ENCODE data around the gene BHLHE23.

Gene BHLHE23

GRCh38 chr20:63009988-63010769 is 3.4 kb upstream of the BHLHE23 start:
- no peak overlapping the region for H3K27ac Mint-ChIP-seq
- peak overlapping the region; percentile 75 for H3K4me3 Mint-ChIP-seq
- peaks cover 26% of the 10 kb centered on the region for H3K4me1 Mint-ChIP-seq
- H3K36me3 Mint-ChIP-seq = peaks cover 9% of the 10 kb centered on the region
- DNase-seq (ENCODE audit: low spot score in 2 of 2) (peak; percentile 44 to 79), ATAC-seq (peak; percentile 75)
- H3K9me3 Mint-ChIP-seq = peaks cover 7% of the 10 kb centered on the region

- no peak overlapping the region for H3K27ac Mint-ChIP-seq
- peak overlapping the region; percentile 75 for H3K4me3 Mint-ChIP-seq
- peaks cover 9% of the 10 kb centered on the region for H3K36me3 Mint-ChIP-seq
- ATAC-seq = peak; percentile 77
- DNase-seq (ENCODE audit: low spot score in 2 of 2) = peak; percentile 88 to 92
- peaks cover 7% of the 10 kb centered on the region for H3K9me3 Mint-ChIP-seq
- H3K4me1 Mint-ChIP-seq = peaks cover 26% of the 10 kb centered on the region
Measured at GRCh38 chr20:63009045-63009961, 2.5 kb upstream of the BHLHE23 start.

GRCh38 chr20:63008541-63009044 is 1.8 kb upstream of the BHLHE23 start:
- DNase-seq (ENCODE audit: low spot score in 2 of 2) (no peak), ATAC-seq (peak; percentile 5)
- Mint-ChIP-seq H3K4me3 (peak overlapping the region; percentile 75), H3K4me1 (peaks cover 29% of the 10 kb centered on the region), H3K27ac (no peak overlapping the region), H3K9me3 (peaks cover 5% of the 10 kb centered on the region), H3K36me3 (peaks cover 9% of the 10 kb centered on the region)

DNA sequence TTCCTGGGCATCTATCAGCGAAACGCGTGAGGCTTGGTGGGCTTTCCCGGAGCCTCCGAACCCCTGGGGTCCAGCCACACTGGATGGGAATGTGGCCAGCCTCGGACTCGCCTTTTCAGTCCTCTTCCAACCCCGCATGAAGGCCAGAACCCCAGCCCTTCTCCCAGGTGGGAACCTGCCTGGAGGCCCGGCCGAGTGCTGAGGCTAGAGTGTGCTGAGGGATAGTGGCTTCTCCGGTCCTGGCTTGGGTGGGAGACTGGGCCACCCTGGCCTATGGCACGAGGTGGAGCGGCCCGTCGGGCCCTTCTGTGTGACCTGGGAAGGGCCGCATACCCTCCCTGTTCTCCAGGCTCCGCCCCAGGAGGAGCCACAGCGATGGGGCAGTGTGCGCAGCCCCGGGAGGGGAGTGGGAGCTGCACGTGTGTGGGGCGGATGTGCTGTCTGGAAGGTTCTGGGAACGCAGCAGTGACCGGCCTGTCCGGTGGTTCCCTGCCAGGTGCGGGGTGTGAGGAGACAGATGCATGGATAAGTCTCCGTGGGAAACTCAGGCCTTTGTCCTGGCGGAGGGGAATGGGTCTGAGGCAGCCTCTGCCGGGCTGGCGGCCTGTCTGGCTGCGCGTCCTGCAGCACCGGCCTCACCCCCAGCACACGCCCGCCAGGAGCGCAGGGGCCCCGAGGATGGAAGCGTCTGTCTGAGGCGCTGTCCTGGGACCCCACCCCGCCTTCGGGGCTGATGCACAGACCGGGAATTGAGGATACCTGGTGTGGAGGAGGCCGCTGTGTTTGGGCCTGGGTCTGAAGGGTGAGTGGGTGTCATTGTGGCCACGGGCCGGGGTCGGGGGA is 1.1 kb upstream of the BHLHE23 start:
- ATAC-seq = no peak
- H3K4me3 Mint-ChIP-seq = peak overlapping the region; percentile 75
- H3K27ac Mint-ChIP-seq = no peak overlapping the region
- peaks cover 31% of the 10 kb centered on the region for H3K4me1 Mint-ChIP-seq
- peaks cover under 1% of the 10 kb centered on the region for H3K9me3 Mint-ChIP-seq
- DNase-seq (ENCODE audit: low spot score in 2 of 2) = peak in 1 of 2 donors; percentile 57
- peaks cover 9% of the 10 kb centered on the region for H3K36me3 Mint-ChIP-seq

GRCh38 chr20:63007360-63007645 is 539 bp upstream of the BHLHE23 start:
- Mint-ChIP-seq H3K27ac (no peak overlapping the region), H3K4me3 (no peak overlapping the region), H3K4me1 (peaks cover 31% of the 10 kb centered on the region), H3K36me3 (peaks cover 9% of the 10 kb centered on the region), H3K9me3 (no peaks in the 10 kb centered on the region)
- no peak for ATAC-seq
- no peak for DNase-seq (ENCODE audit: low spot score in 2 of 2)

- ATAC-seq = no peak
- H3K27ac Mint-ChIP-seq = no peak overlapping the region
- peak overlapping the region; percentile 24 for H3K4me3 Mint-ChIP-seq
- no peak for DNase-seq (ENCODE audit: low spot score in 2 of 2)
- H3K9me3 Mint-ChIP-seq = no peaks in the 10 kb centered on the region
- H3K36me3 Mint-ChIP-seq = peaks cover 9% of the 10 kb centered on the region
- peaks cover 31% of the 10 kb centered on the region for H3K4me1 Mint-ChIP-seq
Measured at GRCh38 chr20:63005862-63006539, 763 bp downstream of the BHLHE23 start.

DNA sequence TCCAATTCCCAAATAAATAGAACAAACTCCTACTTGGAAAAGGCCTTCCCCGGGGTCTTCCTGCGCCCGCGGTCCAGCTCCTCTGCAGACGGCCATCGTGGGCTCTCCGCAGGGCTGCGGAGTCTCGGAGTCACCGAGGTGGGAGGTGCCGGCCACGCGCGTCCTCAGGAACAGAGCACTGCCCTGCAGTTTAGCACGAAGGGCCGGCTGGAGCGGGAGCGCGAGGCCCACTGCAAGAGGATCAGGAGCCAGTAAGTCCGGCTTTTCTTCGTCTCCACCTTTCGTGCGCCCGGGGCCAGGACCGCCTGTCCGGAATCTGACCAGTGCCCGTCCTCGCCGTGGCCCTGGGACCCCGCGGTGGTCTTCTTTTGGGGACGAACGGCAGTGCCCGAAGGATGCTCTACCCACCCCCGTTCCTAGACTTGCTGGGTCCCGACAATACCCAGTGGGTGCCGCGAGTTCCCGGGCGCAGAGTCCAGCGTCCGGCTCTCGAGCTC is 1.4 kb downstream of the BHLHE23 start:
- H3K4me3 Mint-ChIP-seq = peak overlapping the region; percentile 24
- H3K4me1 Mint-ChIP-seq = peaks cover 29% of the 10 kb centered on the region
- no peaks in the 10 kb centered on the region for H3K9me3 Mint-ChIP-seq
- no peak overlapping the region for H3K27ac Mint-ChIP-seq
- DNase-seq (ENCODE audit: low spot score in 2 of 2) = no peak
- peaks cover 4% of the 10 kb centered on the region for H3K36me3 Mint-ChIP-seq
- no peak for ATAC-seq

GRCh38 chr20:63004607-63005364 is 2.0 kb downstream of the BHLHE23 start:
- Mint-ChIP-seq H3K4me1 (peaks cover 23% of the 10 kb centered on the region), H3K4me3 (no peak overlapping the region), H3K27ac (no peak overlapping the region), H3K9me3 (no peaks in the 10 kb centered on the region), H3K36me3 (no peaks in the 10 kb centered on the region)
- DNase-seq (ENCODE audit: low spot score in 2 of 2) = peak in 1 of 2 donors; percentile 58
- ATAC-seq = no peak

- Mint-ChIP-seq H3K9me3 (no peaks in the 10 kb centered on the region), H3K4me1 (peaks cover 17% of the 10 kb centered on the region), H3K27ac (no peak overlapping the region), H3K4me3 (no peak overlapping the region), H3K36me3 (no peaks in the 10 kb centered on the region)
- DNase-seq (ENCODE audit: low spot score in 2 of 2) = no peak
- no peak for ATAC-seq
Measured at GRCh38 chr20:63003546-63003945, 3.2 kb downstream of the BHLHE23 start.

DNA sequence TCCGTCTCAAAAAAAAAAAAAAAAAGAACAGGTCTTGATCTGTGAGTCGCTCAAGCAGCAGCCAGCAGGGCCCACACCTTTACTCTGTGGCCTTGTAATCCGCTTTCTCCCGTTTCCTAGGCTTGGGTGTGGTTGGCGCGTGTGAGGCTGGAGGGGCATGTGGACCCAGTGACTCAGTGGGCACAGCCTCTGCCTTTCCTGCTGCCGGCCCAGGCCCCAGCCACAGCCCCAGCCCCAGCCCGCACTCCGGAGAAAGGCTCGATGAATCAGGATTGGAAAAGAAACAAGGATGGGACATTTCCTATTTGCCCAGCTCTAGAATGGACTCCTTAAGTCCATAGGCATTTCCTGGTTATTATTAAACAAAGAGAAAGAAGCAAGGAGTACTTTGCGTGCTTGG is 4.3 kb downstream of the BHLHE23 start:
- Mint-ChIP-seq H3K27ac (no peak overlapping the region), H3K36me3 (no peaks in the 10 kb centered on the region), H3K9me3 (no peaks in the 10 kb centered on the region), H3K4me1 (peaks cover 17% of the 10 kb centered on the region), H3K4me3 (no peak overlapping the region)
- DNase-seq (ENCODE audit: low spot score in 2 of 2) (no peak), ATAC-seq (no peak)

DNA sequence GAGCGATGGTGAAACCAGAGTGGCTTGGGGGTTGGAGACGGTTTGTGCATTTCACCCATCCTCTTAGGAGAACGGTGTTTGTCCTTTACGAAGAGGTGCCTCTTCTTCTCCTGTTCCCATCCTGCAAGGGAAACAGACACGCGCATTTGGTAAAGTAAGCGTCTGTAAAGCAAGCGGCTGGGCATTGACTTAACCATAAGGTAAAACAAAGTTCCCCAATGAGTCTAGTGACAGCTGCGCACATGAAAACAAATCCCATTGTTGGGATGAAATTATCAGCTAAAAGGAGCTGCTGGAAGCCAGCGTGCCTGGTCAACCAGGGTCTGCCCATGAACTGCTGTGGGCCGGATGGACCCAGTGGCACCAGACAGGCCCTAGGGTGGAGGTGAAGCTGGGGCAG is 5.8 kb downstream of the BHLHE23 start:
- Mint-ChIP-seq H3K4me3 (no peak overlapping the region), H3K27ac (no peak overlapping the region), H3K4me1 (peaks cover 17% of the 10 kb centered on the region), H3K36me3 (no peaks in the 10 kb centered on the region), H3K9me3 (no peaks in the 10 kb centered on the region)
- no peak for ATAC-seq
- no peak for DNase-seq (ENCODE audit: low spot score in 2 of 2)

DNA sequence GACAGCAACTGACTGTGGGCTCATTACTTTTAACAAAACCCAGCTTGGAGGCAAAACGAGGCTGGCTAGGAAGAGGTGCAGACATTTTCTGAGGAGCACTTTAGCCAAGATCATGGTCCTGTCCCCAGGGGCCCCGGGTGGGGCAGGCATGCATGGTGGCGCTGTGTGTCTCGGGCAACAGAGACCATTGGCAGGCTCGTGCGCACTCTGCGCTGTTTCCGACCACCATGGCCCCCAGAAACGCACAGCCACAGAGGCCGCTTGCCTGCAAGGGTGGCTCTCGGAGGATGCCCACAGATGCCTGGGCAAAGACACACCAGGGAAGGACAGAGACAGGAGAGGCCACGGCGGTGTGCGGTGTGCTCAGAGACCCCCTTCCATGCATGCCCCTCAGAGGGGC is 6.7 kb downstream of the BHLHE23 start:
- ATAC-seq (no peak), DNase-seq (ENCODE audit: low spot score in 2 of 2) (no peak)
- H3K4me3 Mint-ChIP-seq = no peak overlapping the region
- H3K9me3 Mint-ChIP-seq = no peaks in the 10 kb centered on the region
- peaks cover 17% of the 10 kb centered on the region for H3K4me1 Mint-ChIP-seq
- no peaks in the 10 kb centered on the region for H3K36me3 Mint-ChIP-seq
- H3K27ac Mint-ChIP-seq = no peak overlapping the region

GRCh38 chr20:62999580-62999979 is 7.2 kb downstream of the BHLHE23 start:
- no peak overlapping the region for H3K27ac Mint-ChIP-seq
- DNase-seq (ENCODE audit: low spot score in 2 of 2) (no peak), ATAC-seq (peak; percentile 33)
- H3K4me3 Mint-ChIP-seq = no peak overlapping the region
- H3K36me3 Mint-ChIP-seq = no peaks in the 10 kb centered on the region
- no peaks in the 10 kb centered on the region for H3K9me3 Mint-ChIP-seq
- H3K4me1 Mint-ChIP-seq = peaks cover 17% of the 10 kb centered on the region

DNA sequence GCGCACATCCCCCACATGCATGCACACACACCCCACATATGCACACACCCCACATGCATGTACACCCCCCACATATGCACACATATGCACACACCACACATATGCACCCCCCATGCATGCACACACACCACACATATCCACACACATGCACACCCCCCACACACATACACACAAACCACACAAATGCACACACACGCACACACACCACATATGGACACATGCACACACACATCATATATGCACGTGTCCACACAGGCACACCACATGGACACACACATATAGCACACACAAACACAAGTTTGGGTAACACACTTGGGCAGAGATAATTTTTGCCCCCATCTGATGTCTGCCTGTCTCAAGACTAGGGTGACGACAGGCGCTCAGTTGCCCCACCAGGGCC is 8.3 kb downstream of the BHLHE23 start:
- no peaks in the 10 kb centered on the region for H3K9me3 Mint-ChIP-seq
- no peak overlapping the region for H3K27ac Mint-ChIP-seq

More for the DNA sequence above, 8.3 kb downstream of the BHLHE23 start:
- Mint-ChIP-seq H3K36me3 (no peaks in the 10 kb centered on the region), H3K4me1 (peaks cover 12% of the 10 kb centered on the region), H3K4me3 (no peak overlapping the region)
- DNase-seq (ENCODE audit: low spot score in 2 of 2) (no peak), ATAC-seq (no peak)

All from stimulated activated effector memory CD8-positive, alpha-beta T cell treated with anti-CD3 and anti-CD28 coated beads, Interleukin-12 subunit alpha, Interleukin-12 subunit beta, amount 100 ng/mL, for 72 hours (primary cell).